ENCODE data around the gene SPATA6. TPM values are rescaled to one million over a fixed set of nuclear protein-coding genes. Genes with fewer than 3 reads are reported as not detected.
A peak's percentile ranks its signal among the peaks of the same experiment; 100 is the strongest.
"Not testable (repeated sequence)": the region's sequence is repeated elsewhere in the genome, so short reads cannot be mapped to it uniquely, and the experiment has no call there.

Gene SPATA6
- total and polyA plus RNA-seq, 4 donors: 3.4 to 33.2 (median 14.8) TPM

DNA sequence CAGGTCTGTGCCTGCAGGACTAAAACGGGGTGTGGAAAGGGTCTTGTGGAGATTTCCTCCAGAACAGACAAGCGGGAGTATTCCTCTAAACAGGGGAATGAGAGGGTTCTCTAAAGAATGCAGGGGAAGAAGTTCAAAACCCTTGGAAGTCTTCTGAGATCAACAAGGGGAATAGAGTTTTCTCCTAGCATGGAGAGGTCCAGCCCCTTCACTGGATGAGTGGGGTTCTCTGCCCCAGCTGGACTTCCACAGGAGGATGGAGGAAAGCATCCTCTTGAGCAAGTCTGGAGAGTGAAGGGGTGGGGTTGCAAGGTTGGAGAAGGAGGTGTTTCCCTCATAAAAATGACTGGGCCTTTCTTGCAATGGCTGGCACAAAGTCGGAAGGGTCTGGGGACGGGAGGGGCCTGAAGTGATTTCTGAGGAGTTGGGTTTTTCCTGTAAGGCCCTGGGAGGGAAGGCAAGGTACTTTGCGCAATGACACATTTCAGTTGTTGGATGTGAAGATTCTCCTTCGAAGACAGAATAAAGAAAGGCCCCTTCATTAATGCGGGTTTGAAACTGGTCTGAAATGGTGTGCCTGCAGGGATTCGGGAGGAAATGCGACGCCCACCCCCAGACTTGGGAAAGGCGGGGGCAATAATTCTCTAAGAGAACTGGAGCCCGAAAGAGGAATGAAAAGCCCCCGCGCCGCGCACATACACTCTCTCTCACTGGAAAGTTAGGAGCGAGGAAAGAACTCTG is 884 bp downstream of the SPATA6 start:
- DNase-seq (no peak), ATAC-seq (ENCODE audit: low FRiP score) (no peak)
- intact Hi-C loops (cut with DNase I): no loop called here
- Histone ChIP-seq H3K4me3 (ENCODE audit: low read length in 2 of 2) (peak overlapping the region; percentile 76 to 79), H3K27ac (ENCODE audit: low read depth in 1 of 2, low read length in 2 of 2) (peak overlapping the region; percentile 6 to 30), H3K27me3 (ENCODE audit: control insufficient read depth in 1 of 2, insufficient read depth in 2 of 2, low read length in 1 of 2) (no peaks in the 10 kb centered on the region), H3K36me3 (ENCODE audit: control insufficient read depth in 1 of 2, insufficient read depth in 2 of 2, low read length in 1 of 2) (no peaks in the 10 kb centered on the region), H3K4me1 (ENCODE audit: control insufficient read depth in 1 of 2, insufficient read depth in 2 of 2, low read length in 2 of 2) (no peaks in the 10 kb centered on the region), H3K9me3 (ENCODE audit: control insufficient read depth, low read length) (no peaks in the 10 kb centered on the region)
- 12 to 13% methylated on average over 17 of the region's 17 CpGs for WGBS, 2 donors

DNA sequence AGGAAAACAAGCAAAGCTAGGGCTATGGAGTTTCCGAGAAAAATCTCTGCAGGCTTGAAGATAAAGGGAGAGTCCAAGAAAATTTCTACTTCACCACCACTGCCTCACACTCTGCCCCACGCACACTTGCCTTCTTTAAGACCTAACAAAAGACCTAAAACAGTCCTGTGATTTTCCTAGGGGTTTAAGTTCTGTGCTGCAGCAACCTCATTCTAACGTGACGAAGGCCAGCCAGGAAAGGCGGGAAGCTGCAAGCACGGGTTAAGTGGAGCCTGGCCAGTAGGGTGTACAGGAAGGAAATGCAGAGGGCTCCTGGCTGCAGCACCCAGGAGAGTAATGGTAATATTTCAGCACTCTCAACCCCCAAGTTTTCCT is 1.5 kb downstream of the SPATA6 start:
- intact Hi-C loops (cut with DNase I): no loop called here
- no peaks in the 10 kb centered on the region for H3K36me3 ChIP-seq (ENCODE audit: control insufficient read depth in 1 of 2, insufficient read depth in 2 of 2, low read length in 1 of 2)
- DNase-seq (peak in 1 of 2 donors; percentile 60), ATAC-seq (ENCODE audit: low FRiP score) (no peak)
- H3K9me3 ChIP-seq (ENCODE audit: control insufficient read depth, low read length): no peaks in the 10 kb centered on the region
- peak overlapping the region; percentile 62 to 79 for H3K4me3 ChIP-seq (ENCODE audit: low read length in 2 of 2)
- 3 to 4% methylated on average over 6 of the region's 6 CpGs for WGBS, 2 donors
- H3K4me1 ChIP-seq (ENCODE audit: control insufficient read depth in 1 of 2, insufficient read depth in 2 of 2, low read length in 2 of 2): no peaks in the 10 kb centered on the region
- no peaks in the 10 kb centered on the region for H3K27me3 ChIP-seq (ENCODE audit: control insufficient read depth in 1 of 2, insufficient read depth in 2 of 2, low read length in 1 of 2)
- H3K27ac ChIP-seq (ENCODE audit: low read depth in 1 of 2, low read length in 2 of 2): peak overlapping the region; percentile 30 to 61

- intact Hi-C loops (cut with DNase I): no loop called here
- ATAC-seq (ENCODE audit: low FRiP score): peak; percentile 67
These were observed 2.2 kb downstream of the SPATA6 start for GRCh38 chr1:48469616-48470480.

DNA sequence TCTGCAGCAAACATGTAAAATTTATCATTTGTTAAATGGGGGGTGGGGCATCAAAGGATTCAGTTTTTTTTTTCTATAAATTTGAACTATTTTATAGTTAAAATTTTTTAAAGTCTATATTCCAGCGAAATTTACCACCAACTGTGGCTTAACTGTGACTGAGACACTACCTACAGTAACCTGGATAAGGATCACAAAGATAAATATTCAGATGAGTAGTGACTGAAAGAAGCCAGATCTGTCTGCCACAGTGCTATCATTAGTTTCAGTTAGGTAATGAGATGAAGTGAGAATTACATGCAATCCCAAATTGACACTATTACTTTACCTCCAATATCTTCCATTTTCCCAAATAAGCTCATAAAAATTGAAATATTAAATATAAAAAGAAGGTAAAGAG is 5.4 kb downstream of the SPATA6 start:
- no peaks in the 10 kb centered on the region for H3K9me3 ChIP-seq (ENCODE audit: control insufficient read depth, low read length)
- H3K36me3 ChIP-seq (ENCODE audit: control insufficient read depth in 1 of 2, insufficient read depth in 2 of 2, low read length in 1 of 2): no peaks in the 10 kb centered on the region
- H3K4me1 ChIP-seq (ENCODE audit: control insufficient read depth in 1 of 2, insufficient read depth in 2 of 2, low read length in 2 of 2): no peaks in the 10 kb centered on the region
- WGBS, 2 donors: 94 to 99% methylated on average over 1 of the region's 1 CpG
- intact Hi-C loops (cut with DNase I): no loop called here
- DNase-seq (no peak), ATAC-seq (ENCODE audit: low FRiP score) (no peak)
- no peak overlapping the region for H3K4me3 ChIP-seq (ENCODE audit: low read length in 2 of 2)
- no peaks in the 10 kb centered on the region for H3K27me3 ChIP-seq (ENCODE audit: control insufficient read depth in 1 of 2, insufficient read depth in 2 of 2, low read length in 1 of 2)
- H3K27ac ChIP-seq (ENCODE audit: low read depth in 1 of 2, low read length in 2 of 2): no peak overlapping the region

More at GRCh38 chr1:48469616-48470480, 2.2 kb downstream of the SPATA6 start:
- Histone ChIP-seq H3K27me3 (ENCODE audit: control insufficient read depth in 1 of 2, insufficient read depth in 2 of 2, low read length in 1 of 2) (no peaks in the 10 kb centered on the region), H3K4me3 (ENCODE audit: low read length in 2 of 2) (peak overlapping the region; percentile 62 to 79), H3K4me1 (ENCODE audit: control insufficient read depth in 1 of 2, insufficient read depth in 2 of 2, low read length in 2 of 2) (no peaks in the 10 kb centered on the region), H3K27ac (ENCODE audit: low read depth in 1 of 2, low read length in 2 of 2) (peak overlapping the region; percentile 30 to 61), H3K36me3 (ENCODE audit: control insufficient read depth in 1 of 2, insufficient read depth in 2 of 2, low read length in 1 of 2) (no peaks in the 10 kb centered on the region), H3K9me3 (ENCODE audit: control insufficient read depth, low read length) (no peaks in the 10 kb centered on the region)
- DNase-seq: peak in 1 of 2 donors; percentile 79
- WGBS, 2 donors: 7 to 8% methylated on average over 12 of the region's 12 CpGs

- 89 to 99% methylated on average over 3 of the region's 3 CpGs for WGBS, 2 donors
- no peak overlapping the region for H3K4me3 ChIP-seq (ENCODE audit: low read length in 2 of 2)
- no peaks in the 10 kb centered on the region for H3K27me3 ChIP-seq (ENCODE audit: control insufficient read depth in 1 of 2, insufficient read depth in 2 of 2, low read length in 1 of 2)
- H3K9me3 ChIP-seq (ENCODE audit: control insufficient read depth, low read length): no peaks in the 10 kb centered on the region
- H3K4me1 ChIP-seq (ENCODE audit: control insufficient read depth in 1 of 2, insufficient read depth in 2 of 2, low read length in 2 of 2): no peaks in the 10 kb centered on the region
- no peak overlapping the region for H3K27ac ChIP-seq (ENCODE audit: low read depth in 1 of 2, low read length in 2 of 2)
- intact Hi-C loops (cut with DNase I): no loop called here
- DNase-seq (no peak), ATAC-seq (ENCODE audit: low FRiP score) (no peak)
- H3K36me3 ChIP-seq (ENCODE audit: control insufficient read depth in 1 of 2, insufficient read depth in 2 of 2, low read length in 1 of 2): no peaks in the 10 kb centered on the region
These were observed 9.2 kb downstream of the SPATA6 start for GRCh38 chr1:48462716-48463302.

DNA sequence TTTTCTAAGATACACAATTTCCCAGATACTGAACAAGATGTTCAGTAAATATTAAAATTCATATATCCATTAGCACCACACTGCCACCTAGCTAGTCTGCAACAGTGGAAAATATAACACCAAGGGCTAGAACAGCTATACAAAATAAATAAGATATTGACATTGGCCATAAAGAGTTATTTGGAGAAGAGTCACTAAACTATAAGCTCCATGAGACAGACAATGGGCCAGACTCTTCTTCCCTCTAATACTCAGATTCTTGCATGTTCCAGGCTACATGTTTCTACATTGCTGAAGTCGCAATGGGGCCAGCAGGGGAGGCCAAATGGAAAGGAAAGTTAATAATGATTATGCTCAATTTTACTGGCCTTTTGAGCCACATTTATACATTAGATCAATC is 21.5 kb downstream of the SPATA6 start:
- ATAC-seq (ENCODE audit: low FRiP score) (no peak), DNase-seq (no peak)
- Histone ChIP-seq H3K4me3 (ENCODE audit: low read length in 2 of 2) (no peak overlapping the region), H3K36me3 (ENCODE audit: control insufficient read depth in 1 of 2, insufficient read depth in 2 of 2, low read length in 1 of 2) (no peaks in the 10 kb centered on the region), H3K27ac (ENCODE audit: low read depth in 1 of 2, low read length in 2 of 2) (no peak overlapping the region), H3K9me3 (ENCODE audit: control insufficient read depth, low read length) (no peaks in the 10 kb centered on the region), H3K4me1 (ENCODE audit: control insufficient read depth in 1 of 2, insufficient read depth in 2 of 2, low read length in 2 of 2) (no peaks in the 10 kb centered on the region), H3K27me3 (ENCODE audit: control insufficient read depth in 1 of 2, insufficient read depth in 2 of 2, low read length in 1 of 2) (no peaks in the 10 kb centered on the region)
- 98 to 100% methylated on average over 1 of the region's 1 CpG for WGBS, 2 donors
- intact Hi-C loops (cut with DNase I): no loop called here

DNA sequence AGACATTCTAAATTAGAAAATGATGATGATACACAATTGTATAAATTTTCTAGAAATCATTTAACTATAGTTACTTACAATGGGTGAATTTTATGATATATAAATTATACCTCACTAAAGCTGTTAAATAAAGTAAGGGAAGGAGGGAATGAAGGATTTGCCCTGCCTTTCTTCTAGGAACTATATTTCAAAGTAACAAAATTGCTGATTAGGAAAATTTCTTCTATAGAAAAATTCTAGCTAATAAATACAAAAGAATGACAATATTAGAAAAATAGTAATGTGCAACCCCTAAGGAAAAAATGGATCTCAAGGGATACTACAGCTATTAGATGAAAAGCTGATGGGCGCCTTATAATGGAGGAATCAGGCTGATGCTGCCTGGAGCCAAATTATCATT is 23.1 kb downstream of the SPATA6 start:
- no peak overlapping the region for H3K27ac ChIP-seq (ENCODE audit: low read depth in 1 of 2, low read length in 2 of 2)
- no peaks in the 10 kb centered on the region for H3K36me3 ChIP-seq (ENCODE audit: control insufficient read depth in 1 of 2, insufficient read depth in 2 of 2, low read length in 1 of 2)
- no peak overlapping the region for H3K4me3 ChIP-seq (ENCODE audit: low read length in 2 of 2)
- peaks cover 0 to 2% of the 10 kb centered on the region in 2 donors for H3K27me3 ChIP-seq (ENCODE audit: control insufficient read depth in 1 of 2, insufficient read depth in 2 of 2, low read length in 1 of 2)
- H3K9me3 ChIP-seq (ENCODE audit: control insufficient read depth, low read length): no peaks in the 10 kb centered on the region
- DNase-seq (no peak), ATAC-seq (ENCODE audit: low FRiP score) (no peak)
- no peaks in the 10 kb centered on the region for H3K4me1 ChIP-seq (ENCODE audit: control insufficient read depth in 1 of 2, insufficient read depth in 2 of 2, low read length in 2 of 2)
- 96 to 97% methylated on average over 1 of the region's 1 CpG for WGBS, 2 donors
- intact Hi-C loops (cut with DNase I): no loop called here

DNA sequence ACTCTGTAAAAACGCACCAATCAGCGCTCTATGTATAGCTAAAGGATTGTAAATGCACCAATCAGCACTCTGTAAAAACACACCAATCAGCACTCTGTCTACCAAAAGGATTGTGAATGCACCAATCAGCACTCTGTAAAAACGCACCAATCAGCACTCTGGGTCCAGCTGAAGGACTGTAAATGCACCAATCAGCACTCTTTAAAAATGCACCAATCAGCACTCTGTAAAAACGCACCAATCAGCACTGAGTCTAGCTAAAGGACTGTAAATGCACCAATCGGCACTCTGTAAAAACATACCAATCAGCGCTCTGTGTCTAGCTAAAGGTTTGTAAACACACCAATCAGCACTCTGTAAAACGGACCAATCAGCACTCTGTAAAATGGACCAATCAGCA is 27.8 kb downstream of the SPATA6 start:
- H3K36me3 ChIP-seq (ENCODE audit: control insufficient read depth in 1 of 2, insufficient read depth in 2 of 2, low read length in 1 of 2); intact Hi-C loops (cut with DNase I); H3K27me3 ChIP-seq (ENCODE audit: control insufficient read depth in 1 of 2, insufficient read depth in 2 of 2, low read length in 1 of 2); H3K9me3 ChIP-seq (ENCODE audit: control insufficient read depth, low read length); ATAC-seq (ENCODE audit: low FRiP score); H3K4me1 ChIP-seq (ENCODE audit: control insufficient read depth in 1 of 2, insufficient read depth in 2 of 2, low read length in 2 of 2); DNase-seq; H3K4me3 ChIP-seq (ENCODE audit: low read length in 2 of 2); H3K27ac ChIP-seq (ENCODE audit: low read depth in 1 of 2, low read length in 2 of 2): not testable (repeated sequence)
- WGBS, 2 donors: 95 to 96% methylated on average over 7 of the region's 7 CpGs
